ENCODE data around the gene STARD7.
A peak's percentile ranks its signal among the peaks of the same experiment; 100 is the strongest.

Gene STARD7

GRCh38 chr2:96195410-96196066 lies 13.1 kb downstream of the STARD7 start:
- no peak for DNase-seq

GRCh38 chr2:96191937-96192670 lies 16.5 kb downstream of the STARD7 start:
- DNase-seq = no peak

DNA sequence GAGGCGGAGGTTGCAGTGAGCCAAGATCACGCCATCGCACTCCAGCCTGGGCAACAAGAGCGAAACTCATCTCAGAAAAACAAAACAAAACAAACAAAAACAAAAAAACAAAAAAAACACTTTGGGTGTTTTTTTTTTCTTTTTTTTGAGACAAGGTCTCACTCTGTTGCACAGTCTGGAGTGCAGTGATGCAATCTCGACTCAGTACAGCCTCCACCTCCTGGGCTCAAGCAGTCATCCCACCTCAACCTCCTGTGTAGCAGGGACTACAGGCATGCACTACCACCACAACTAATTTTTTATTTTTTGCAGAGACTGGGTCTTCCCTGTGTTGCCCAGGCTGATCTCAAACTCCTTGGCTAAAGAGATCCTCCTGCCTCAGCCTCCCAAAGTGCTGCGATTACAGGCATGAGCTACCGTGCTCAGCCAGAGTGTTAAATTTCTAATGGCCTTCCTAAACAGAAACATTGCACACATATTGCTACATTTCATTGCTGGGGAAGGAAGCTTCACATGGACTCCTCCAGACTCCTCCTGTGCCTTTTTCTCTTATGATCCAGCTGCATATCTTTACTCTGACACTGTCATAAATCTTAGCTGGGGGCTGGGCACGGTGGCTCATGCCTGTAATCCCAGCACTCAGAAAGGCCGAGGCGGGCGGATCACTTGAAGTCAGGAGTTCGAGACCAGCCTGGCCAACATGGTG lies 19.7 kb downstream of the STARD7 start:
- DNase-seq = no peak

DNA sequence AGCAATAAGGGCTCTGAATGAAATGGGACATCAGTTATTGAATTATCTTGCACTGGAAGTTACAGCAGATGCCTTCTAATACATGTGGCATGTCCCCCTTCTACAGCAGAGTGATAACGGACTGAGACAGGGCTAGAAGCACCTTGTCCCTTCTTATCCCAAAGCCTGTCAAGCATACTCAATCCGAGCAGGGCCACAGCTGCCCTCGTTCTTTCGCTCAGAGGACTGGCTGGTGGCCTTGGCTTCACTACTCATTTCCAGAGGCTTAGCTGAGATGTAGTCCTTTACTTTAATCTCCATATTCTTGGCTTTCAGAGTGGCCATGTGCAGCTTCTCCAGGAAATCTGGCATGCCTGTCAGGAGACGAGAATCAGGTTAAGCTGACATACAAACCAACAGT lies 22.1 kb downstream of the STARD7 start:
- no peak for DNase-seq

DNA sequence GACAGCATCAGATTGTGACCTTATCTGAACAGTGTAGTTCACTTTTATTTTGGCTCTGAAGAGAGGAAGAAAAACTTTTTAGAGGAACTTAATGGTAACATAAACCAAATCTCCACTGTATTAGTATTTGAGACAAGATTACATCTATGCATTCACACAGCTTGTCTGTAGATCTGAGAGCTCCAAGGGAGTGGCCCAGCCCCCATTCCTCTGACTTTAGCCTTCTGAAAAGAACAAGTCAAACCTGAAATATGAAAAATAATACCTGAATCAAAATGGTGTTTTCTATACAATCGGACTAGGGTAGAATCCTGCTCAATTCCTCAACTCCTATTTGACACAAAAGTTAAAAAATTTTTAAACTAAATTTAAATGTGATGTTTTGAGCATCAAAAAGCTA lies 23.1 kb downstream of the STARD7 start:
- no peak for DNase-seq

DNA sequence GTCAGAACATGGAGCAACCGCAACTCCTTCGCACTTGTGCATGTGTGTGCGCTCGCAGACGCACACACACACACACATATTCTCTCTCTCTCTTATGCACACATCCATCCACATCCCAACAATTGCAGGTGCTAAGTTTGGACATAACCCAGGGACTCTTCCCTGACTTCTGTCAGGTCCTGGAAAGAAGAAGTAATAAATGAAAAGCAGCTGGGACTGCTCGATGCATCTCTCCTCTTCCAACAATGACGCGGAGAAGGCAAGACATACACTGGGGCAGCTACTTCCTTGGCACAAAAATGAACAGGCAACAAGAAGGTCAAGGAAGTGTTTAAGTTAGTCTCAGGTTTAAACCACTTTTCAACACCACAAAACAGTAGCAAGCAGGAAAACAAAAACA lies 23.6 kb downstream of the STARD7 start:
- DNase-seq = no peak

GRCh38 chr2:96184188-96184587 lies 24.4 kb downstream of the STARD7 start:
- no peak for DNase-seq

DNA sequence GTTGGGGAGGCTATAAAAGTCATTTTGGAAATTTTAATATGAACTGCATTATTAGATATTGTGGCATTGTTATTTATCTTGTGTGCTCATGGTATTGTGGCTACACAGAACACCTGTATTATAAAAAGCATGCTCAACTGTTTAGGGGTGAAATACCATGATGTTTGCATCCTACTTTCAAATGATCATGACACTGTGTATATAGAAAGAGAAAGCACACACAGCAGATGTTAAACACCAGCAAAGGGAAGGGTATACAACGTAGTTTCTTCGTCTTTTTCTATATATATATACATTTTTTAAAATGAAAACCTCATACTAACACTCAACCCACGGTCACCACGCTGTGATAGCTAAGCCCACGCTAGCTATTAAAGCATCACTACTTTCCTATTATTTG lies 27.1 kb downstream of the STARD7 start:
- DNase-seq = no peak

- no peak for DNase-seq
Measured at GRCh38 chr2:96180521-96180920, 28.1 kb downstream of the STARD7 start.

DNA sequence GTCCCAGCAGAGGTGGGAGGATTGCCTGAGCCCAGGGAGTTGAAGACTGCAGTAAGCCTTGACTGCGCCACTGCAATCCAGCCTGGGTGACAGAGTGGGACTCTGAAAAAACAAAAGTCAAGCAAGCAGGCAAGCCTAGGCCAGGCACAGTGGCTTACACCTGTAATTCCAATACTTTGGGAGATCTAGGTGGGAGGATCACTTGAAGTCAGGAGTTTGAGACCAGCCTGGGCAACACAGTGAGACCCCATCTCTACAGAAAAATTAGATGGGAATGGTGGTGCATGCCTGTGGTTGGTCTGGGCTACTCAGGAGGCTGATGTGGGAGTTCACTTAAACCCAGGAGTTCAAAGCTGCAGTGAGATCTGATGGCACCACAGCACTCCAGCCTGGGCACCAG lies 28.6 kb downstream of the STARD7 start:
- DNase-seq = no peak

DNA sequence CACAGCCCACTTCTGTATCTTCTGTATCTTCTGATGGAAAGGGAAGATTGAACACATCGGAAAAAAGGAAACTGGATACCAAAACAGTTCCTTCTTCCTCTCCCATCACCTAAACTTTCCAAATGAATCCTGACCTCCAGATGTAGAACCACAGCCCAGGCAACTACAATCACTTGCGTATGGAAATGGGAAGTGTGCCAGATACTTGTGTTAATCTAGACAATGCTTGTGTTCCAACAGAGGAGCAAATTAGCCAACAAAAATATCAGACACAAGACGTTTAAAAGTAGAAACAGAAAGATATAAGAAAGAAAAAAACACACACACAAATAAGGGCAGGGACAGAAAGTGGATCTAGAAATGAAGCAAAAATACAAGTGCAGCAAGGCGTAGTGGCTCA lies 32.0 kb downstream of the STARD7 start:
- DNase-seq = no peak

- DNase-seq = no peak
Measured at GRCh38 chr2:96175951-96176350, 32.7 kb downstream of the STARD7 start.

DNA sequence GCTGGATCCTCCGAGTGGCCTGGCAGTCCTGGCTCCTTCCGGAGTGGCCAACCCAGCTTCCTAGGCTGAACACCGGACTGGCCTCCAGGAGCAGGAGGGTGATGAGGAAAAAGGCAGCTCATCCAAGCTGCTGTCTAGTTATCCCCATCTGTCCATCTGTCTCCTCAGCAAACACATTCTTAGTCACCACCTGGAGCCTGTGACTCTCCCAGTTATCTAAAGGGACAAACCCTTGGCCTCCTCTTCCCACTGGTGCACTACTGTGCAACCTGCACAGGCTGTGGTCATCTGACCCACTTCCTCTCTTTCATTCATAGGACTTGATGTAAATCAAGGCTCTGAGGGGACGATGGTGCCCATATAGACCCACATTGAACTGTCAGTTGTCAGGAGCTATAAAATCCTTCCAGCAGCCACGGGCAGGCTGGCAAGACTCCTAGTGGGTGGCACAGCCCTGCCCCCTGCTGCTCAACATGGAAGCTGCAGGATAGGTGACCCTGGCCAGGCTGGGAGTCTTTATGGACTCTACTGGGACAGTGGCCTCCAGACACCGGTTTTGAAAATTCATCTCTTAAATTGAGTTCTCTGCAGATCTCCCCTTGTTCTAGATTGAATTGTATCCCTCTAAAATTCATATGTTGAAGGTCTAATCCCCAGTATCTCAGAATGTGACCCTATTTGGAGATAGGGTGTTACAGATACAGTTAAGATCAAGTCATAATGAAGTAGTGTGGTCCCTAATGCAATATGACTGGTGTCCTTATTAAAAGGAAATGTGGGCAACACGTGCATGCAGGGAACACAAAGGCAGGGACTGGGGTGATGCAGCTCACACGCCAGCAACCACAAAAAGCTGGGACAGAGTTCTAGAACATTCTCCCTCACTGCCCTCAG lies 34.1 kb downstream of the STARD7 start:
- DNase-seq = peak; percentile 90

DNA sequence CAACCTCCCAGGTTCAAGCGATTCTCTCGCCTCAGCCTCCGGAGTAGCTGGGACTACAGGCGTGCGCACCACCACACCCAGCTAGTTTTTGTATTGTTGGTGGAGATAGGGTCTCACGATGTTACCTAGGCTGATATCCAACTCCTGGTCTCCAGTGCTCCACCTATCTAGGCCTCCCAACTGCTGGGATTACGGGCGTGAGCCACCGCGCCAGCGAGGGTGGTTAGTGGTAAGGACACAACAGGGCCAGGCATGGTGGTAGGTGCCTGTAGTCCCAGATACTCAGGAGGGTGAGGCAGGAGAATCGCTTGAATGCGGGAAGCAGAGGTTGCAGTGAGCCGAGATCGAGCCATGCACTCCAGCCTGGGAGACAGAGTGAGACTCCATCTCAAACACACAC lies 36.8 kb downstream of the STARD7 start:
- no peak for DNase-seq

DNA sequence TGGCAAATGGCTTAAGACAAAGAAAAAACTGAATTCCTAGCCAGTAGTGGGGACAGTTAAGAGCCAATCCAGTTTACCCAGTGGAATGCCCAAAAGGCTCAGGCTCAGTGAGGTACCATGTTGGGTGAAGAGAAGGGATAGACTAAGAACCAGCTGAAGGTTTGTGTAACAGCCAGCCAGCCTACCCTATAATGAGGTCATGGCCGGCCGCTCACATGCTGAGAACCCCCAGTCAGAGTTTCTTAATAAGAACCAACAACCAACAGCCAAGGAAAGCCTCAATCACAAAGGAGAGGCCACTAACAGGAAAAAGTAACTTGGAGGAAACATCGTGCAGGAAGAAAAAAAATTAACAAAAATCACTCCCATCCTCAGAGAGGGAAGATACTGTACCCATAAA lies 38.0 kb downstream of the STARD7 start:
- no peak for DNase-seq

DNA sequence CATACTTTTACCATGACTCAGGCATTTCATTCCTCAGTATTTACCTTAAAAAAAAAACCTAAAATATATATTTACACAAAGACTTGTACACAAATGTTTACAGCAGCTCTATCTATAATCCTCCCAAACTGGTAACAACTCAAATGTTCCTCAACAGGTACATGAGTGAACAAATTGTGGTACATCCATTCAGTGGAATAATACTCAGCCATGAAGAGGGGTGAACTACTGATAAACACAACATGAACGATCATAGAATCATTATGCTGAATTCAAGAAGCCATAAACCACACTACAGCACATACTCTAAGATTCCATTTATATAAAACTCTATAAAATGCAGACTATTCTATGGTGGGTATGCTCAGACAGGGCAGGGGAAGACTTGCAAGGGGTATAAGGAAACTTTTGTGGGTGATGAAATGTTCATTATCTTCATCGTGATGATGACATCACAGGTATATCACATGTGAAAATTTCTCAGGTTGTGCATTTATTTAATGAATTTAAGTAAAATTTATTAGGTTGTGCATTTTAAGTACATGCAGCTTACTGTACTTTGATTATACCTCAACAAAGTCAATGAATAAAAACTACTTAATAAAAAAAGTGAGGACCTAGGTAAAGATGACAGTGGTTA lies 38.6 kb downstream of the STARD7 start:
- no peak for DNase-seq

GRCh38 chr2:96167407-96168013 lies 41.1 kb downstream of the STARD7 start:
- DNase-seq = no peak

GRCh38 chr2:96164459-96165184 lies 44.0 kb downstream of the STARD7 start:
- DNase-seq = peak; percentile 82

GRCh38 chr2:96163768-96164429 lies 44.7 kb downstream of the STARD7 start:
- DNase-seq = peak; percentile 91

DNA sequence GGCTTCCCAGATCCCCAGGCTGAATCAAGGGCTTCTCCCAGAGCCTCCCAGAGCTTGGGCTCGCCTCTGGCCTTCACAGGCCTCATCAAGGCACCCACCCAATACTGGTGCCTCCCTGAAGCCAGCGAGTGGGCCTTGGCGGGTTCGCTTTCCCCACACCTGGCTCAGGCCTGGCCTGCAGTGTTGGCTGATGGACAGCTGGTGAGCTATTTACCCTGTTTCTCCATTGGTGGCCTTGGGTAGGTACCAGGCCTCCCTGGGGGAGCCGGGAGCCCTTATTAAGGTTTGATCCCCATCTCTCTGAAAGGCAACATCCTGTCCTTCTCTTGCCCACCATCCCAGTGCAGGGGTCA lies 45.2 kb downstream of the STARD7 start:
- no peak for DNase-seq

- DNase-seq = peak; percentile 31
Measured at GRCh38 chr2:96161898-96162297, 46.7 kb downstream of the STARD7 start.

All from stimulated activated CD4-positive, alpha-beta T cell treated with anti-CD3 and anti-CD28 coated beads, Interleukin-15, amount 100 ng/mL, for 24 hours (primary cell).